Caco-2 (cell line): ENCODE results near the gene MEX3D. TPM values are rescaled to one million over a fixed set of nuclear protein-coding genes. Genes with fewer than 3 reads are reported as not detected.
"Not testable (repeated sequence)": the region's sequence is repeated elsewhere in the genome, so short reads cannot be mapped to it uniquely, and the experiment has no call there.

Experiments used
- BruUV-seq: library from RNA; stranded (reverse); fragments of 400-500 nt; replicated peaks from 2 replicates; lab custom pipeline; 2021; lab: Mats Ljungman, UMichigan
- CTCF ChIA-PET: fragments of 300-600 bp; sonication (Branson Sonifier 250); formaldehyde crosslinking; loops from one replicate; lab custom pipeline; 2022; ENCODE audit warnings: antibody characterized with exemption; lab: Charles Lee
- POLR2A ChIA-PET: fragments of 300-600 bp; sonication (Branson Sonifier 250); formaldehyde crosslinking; loops from one replicate; lab custom pipeline; 2022; ENCODE audit warnings: antibody characterized with exemption; lab: Charles Lee
- DNase-seq, 2 experiments: peaks; one replicate each; pipeline versions ENCODE4 v3.0.0 to v3.0.0-alpha.2; 2020 to 2022
- H3K27me3 ChIP-seq: replicated peaks from 2 replicates; pipeline ENCODE4 v1.6.0; 2011; ENCODE audit warnings: low read length; ENCODE audit not compliant: control insufficient read depth, insufficient read depth
- H3K36me3 ChIP-seq: 2 replicates; pipeline ENCODE4 v1.5.1; 2011; ENCODE audit warnings: low read length; ENCODE audit not compliant: control insufficient read depth, insufficient read depth
- H3K4me1 ChIP-seq: fragments of 250-450 bp; sonication (Bioruptor Pico); 2 replicates; pipeline ENCODE4 v1.5.1; 2020; ENCODE audit warnings: mild to moderate bottlenecking
- H3K4me3 ChIP-seq: 2 replicates; pipeline ENCODE4 v1.5.1; 2011; ENCODE audit warnings: low read depth, mild to moderate bottlenecking, control low read depth, low read length
- H3K9me3 ChIP-seq: fragments of 250-450 bp; sonication (Bioruptor Pico); 2 replicates; pipeline ENCODE4 v1.5.1; 2020; ENCODE audit warnings: mild to moderate bottlenecking, moderate library complexity
- H3K27ac Mint-ChIP-seq: one replicate; pipeline ENCODE4 v1.8.0; 2022; ENCODE audit warnings: mixed read lengths; ENCODE audit not compliant: unreplicated experiment
- H3K27me3 Mint-ChIP-seq: one replicate; pipeline ENCODE4 v1.8.0; 2022; ENCODE audit warnings: mixed read lengths; ENCODE audit not compliant: insufficient read depth, unreplicated experiment
- H3K36me3 Mint-ChIP-seq: one replicate; pipeline ENCODE4 v1.8.0; 2022; ENCODE audit warnings: mild to moderate bottlenecking, mixed read lengths; ENCODE audit not compliant: insufficient read depth, unreplicated experiment
- H3K4me1 Mint-ChIP-seq: one replicate; pipeline ENCODE4 v1.8.0; 2022; ENCODE audit warnings: low read depth, mixed read lengths; ENCODE audit not compliant: unreplicated experiment
- H3K4me3 Mint-ChIP-seq: one replicate; pipeline ENCODE4 v1.8.0; 2022; ENCODE audit warnings: mild to moderate bottlenecking, moderate library complexity, mixed read lengths; ENCODE audit not compliant: unreplicated experiment
- H3K9me3 Mint-ChIP-seq: one replicate; pipeline ENCODE4 v1.8.0; 2022; ENCODE audit warnings: mixed read lengths; ENCODE audit not compliant: unreplicated experiment
- CTCF ChIP-seq, 2 experiments: fragments of 200-600 bp in 1 of 2; IDR thresholded peaks; 1 replicate in 1 of 2; 2 replicates in 1 of 2; pipeline versions ENCODE4 v1.5.1 to v1.8.0; 2011 to 2022; ENCODE audit warnings: antibody characterized with exemption in 1 of 2, control low read depth in 1 of 2, inconsistent platforms in 1 of 2, low read depth in 1 of 2, low read length in 1 of 2, mild to moderate bottlenecking in 1 of 2, moderate library complexity in 1 of 2; ENCODE audit not compliant: insufficient read depth in 1 of 2, severe bottlenecking in 1 of 2, unreplicated experiment in 1 of 2
- intact Hi-C: fragments of 100-400 bp; cut with micrococcal nuclease; formaldehyde crosslinking; loops from one replicate; pipeline ENCODE4 v1.10.0; 2022; ENCODE audit not compliant: unreplicated experiment
- total RNA-seq: library from RNA; stranded (reverse); gene quantifications from 2 replicates; pipeline ENCODE4 v1.2.3, GENCODE V29; 2022

The MEX3D gene
- total RNA-seq, 1 experiment from 2014 or later: 52.1 TPM

GRCh38 chr19:1520203-1520780 is 47.8 kb downstream of the MEX3D start:
- H3K27me3 ChIP-seq: peaks cover 3% of the 10 kb centered on the region
- POLR2A ChIA-PET: no interaction called here
- H3K27me3 Mint-ChIP-seq: peaks cover 5% of the 10 kb centered on the region
- no TSS peak for BruUV-seq
- no peaks in the 10 kb centered on the region for H3K9me3 ChIP-seq
- no peak overlapping the region for H3K4me3 Mint-ChIP-seq
- intact Hi-C loops: no loop called here
- CTCF ChIA-PET: no interaction called here
- TF ChIP-seq CTCF (IDR thresholded peaks at IDR 0.05; ENCODE audit: insufficient read depth in 1 of 2, low read depth in 1 of 2, low read length in 1 of 2, severe bottlenecking in 1 of 2, unreplicated experiment in 1 of 2): no peak
- H3K4me1 ChIP-seq: no peaks in the 10 kb centered on the region
- H3K36me3 ChIP-seq: no peaks in the 10 kb centered on the region
- no peak overlapping the region for H3K4me3 ChIP-seq
- peak in 1 of 2 experiments; percentile 34 for DNase-seq
- no peaks in the 10 kb centered on the region for H3K4me1 Mint-ChIP-seq
- no peaks in the 10 kb centered on the region for H3K9me3 Mint-ChIP-seq
- no peak overlapping the region for H3K27ac Mint-ChIP-seq
- H3K36me3 Mint-ChIP-seq: no peaks in the 10 kb centered on the region

GRCh38 chr19:1519802-1520201 is 48.3 kb downstream of the MEX3D start:
- H3K4me3 ChIP-seq, H3K9me3 Mint-ChIP-seq, H3K4me3 Mint-ChIP-seq, DNase-seq, POLR2A ChIA-PET, BruUV-seq, H3K36me3 Mint-ChIP-seq, H3K4me1 Mint-ChIP-seq, H3K9me3 ChIP-seq, H3K36me3 ChIP-seq, H3K27me3 ChIP-seq, H3K4me1 ChIP-seq, intact Hi-C loops, H3K27ac Mint-ChIP-seq, H3K27me3 Mint-ChIP-seq: not testable (repeated sequence)
- CTCF ChIA-PET: interaction anchor here (0.6 kb wide), 1 partner anchor 333 kb away, joined by 3 read pairs; no protein-coding TSS in a partner anchor

- Histone ChIP-seq H3K4me3 (no peak overlapping the region), H3K4me1 (no peaks in the 10 kb centered on the region), H3K9me3 (no peaks in the 10 kb centered on the region), H3K36me3 (no peaks in the 10 kb centered on the region), H3K27me3 (no peaks in the 10 kb centered on the region)
- Mint-ChIP-seq H3K4me1 (no peaks in the 10 kb centered on the region), H3K27ac (no peak overlapping the region), H3K4me3 (no peak overlapping the region), H3K36me3 (no peaks in the 10 kb centered on the region), H3K27me3 (no peaks in the 10 kb centered on the region), H3K9me3 (no peaks in the 10 kb centered on the region)
- TF ChIP-seq CTCF (IDR thresholded peaks at IDR 0.05; ENCODE audit: insufficient read depth in 1 of 2, low read depth in 1 of 2, low read length in 1 of 2, severe bottlenecking in 1 of 2, unreplicated experiment in 1 of 2): no peak
- CTCF ChIA-PET: no interaction called here
- no peak for DNase-seq
- POLR2A ChIA-PET: interaction anchor here (0.7 kb wide), 1 partner anchor 239 kb away, joined by 5 read pairs; no protein-coding TSS in a partner anchor
- no TSS peak for BruUV-seq
- intact Hi-C loops: no loop called here
These were observed 49.7 kb downstream of the MEX3D start for GRCh38 chr19:1518471-1518870.
